Measurements from ENCODE around the gene BAG3.
"Not testable (repeated sequence)": the region's sequence is repeated elsewhere in the genome, so short reads cannot be mapped to it uniquely, and the experiment has no call there.

The BAG3 gene

GRCh38 chr10:119693262-119693957 is 42.2 kb downstream of the BAG3 start:
- DNase-seq (ENCODE audit: low spot score): no peak

GRCh38 chr10:119694608-119695007 is 43.4 kb downstream of the BAG3 start:
- DNase-seq (ENCODE audit: low spot score): no peak

- no peak for DNase-seq (ENCODE audit: low spot score)
These were observed 49.3 kb downstream of the BAG3 start for GRCh38 chr10:119700321-119700954.

DNA sequence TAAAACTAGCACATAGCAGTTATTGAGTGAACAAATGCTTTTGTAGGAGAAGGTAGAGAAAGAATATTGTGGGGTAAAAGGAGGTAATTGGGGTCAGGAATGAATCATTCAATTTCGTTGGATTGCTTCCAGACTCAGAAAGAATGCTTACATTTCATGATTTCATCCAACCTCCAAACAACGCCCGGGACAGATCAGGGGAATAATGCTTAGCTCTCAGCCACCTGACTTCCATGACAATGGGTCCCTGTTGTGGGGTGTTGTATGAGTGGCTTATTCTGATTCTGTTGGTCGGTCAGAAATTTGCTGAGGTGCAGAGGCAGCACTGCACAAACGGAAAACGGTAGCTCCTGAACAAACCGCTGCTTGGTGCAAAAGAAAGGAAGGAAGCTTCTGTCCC is 50.7 kb downstream of the BAG3 start:
- no peak for DNase-seq (ENCODE audit: low spot score)

DNA sequence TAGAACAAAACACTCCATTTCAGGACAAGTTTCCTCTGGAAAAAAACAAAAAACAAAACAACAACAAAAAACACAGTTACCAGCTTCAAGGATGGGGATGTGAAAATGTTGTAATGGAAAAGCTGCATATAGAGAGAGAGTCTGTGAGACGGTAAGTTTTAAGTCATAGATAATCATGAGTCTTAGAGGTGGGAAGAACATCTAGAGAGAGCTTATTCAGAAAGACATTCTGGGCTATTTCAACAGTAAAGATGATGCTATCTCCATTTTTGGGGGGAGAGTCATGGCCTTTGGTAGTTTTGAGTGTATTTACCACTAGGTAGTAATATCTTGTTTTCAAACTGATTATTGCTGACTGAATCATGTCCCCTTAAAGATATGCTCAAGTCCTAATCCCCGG is 51.4 kb downstream of the BAG3 start:
- DNase-seq (ENCODE audit: low spot score): no peak

- DNase-seq (ENCODE audit: low spot score): no peak
These were observed 52.8 kb downstream of the BAG3 start for GRCh38 chr10:119703903-119704508.

DNA sequence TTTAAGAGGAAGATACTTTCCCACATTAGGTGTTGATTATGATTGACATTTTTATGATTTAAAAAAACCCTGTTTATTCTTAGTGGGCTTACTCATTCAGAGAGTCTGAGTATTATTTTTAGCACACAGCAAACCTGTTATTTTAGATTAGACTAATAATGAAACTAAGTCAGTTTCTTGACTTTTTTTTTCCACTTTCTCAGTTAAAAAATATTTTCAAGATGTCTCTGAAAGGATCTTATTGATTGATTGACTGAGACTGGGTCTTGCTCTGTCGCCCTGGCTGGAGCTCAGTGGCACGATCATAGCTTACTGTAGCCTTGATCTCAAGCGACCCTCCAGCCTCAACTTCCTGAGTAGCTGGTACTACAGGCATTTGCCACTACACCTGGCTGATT is 54.3 kb downstream of the BAG3 start:
- no peak for DNase-seq (ENCODE audit: low spot score)

- DNase-seq (ENCODE audit: low spot score): no peak
These were observed 55.5 kb downstream of the BAG3 start for GRCh38 chr10:119706521-119707278.

DNA sequence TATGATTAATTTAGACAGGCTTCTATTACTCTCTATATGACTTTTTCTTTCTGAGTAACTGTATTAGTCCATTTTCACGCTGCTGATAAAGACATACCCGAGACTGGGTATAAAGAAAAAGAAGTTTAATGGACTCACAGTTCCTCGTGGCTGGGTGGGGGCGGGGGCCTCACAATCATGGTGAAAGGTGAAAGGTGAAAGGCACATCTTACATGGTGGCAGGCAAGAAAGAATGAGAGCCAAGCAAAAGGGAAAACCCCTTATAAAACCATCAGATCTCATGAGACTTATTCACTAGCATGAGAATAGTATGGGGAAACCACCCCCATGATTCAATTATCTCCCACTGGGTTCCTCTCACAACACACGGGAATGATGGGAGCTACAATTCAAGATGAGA is 56.2 kb downstream of the BAG3 start:
- DNase-seq (ENCODE audit: low spot score): not testable (repeated sequence)

GRCh38 chr10:119710935-119711334 is 59.8 kb downstream of the BAG3 start:
- not testable (repeated sequence) for DNase-seq (ENCODE audit: low spot score)

GRCh38 chr10:119713744-119714483 is 62.7 kb downstream of the BAG3 start:
- no peak for DNase-seq (ENCODE audit: low spot score)

- no peak for DNase-seq (ENCODE audit: low spot score)
These were observed 63.3 kb downstream of the BAG3 start for GRCh38 chr10:119714484-119714816.

GRCh38 chr10:119715628-119716505 is 64.7 kb downstream of the BAG3 start:
- no peak for DNase-seq (ENCODE audit: low spot score)

DNA sequence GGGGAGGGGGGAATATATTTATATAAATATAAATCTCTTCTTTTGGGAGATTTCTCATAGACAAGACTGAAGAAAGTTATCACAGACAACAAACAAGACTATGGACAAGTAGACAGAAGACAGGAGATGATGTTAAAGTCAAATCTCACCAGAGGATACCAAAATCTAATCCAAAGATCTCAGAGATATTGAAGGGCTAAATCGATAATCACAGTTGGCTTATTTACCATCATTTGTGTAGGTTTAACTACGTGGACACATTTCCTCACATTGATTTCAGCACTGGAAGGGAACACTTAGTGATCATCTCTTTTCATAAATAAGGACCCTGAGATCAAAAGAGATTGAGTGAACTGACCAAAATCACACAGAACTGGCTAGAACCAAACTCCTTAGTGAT is 72.0 kb downstream of the BAG3 start:
- DNase-seq (ENCODE audit: low spot score): no peak

DNA sequence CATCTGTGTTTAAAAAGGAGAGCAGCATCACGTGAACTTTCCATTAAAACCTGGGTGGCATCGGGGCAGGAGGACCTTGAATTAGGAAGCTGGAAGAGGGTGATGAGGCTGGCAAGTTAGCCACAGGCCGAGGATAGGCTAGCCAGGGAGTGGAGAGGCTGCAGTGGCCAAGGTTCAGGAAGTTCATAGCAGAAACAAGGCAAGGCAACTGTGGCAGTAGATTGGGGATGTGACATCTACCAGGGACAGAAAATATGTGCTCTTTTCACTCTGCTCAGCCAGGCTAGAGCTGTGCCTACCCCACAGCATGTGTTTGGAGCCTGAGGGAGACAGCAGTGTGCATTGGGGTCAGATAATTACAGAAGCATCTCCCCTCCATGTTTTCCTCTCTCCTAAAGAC is 72.4 kb downstream of the BAG3 start:
- no peak for DNase-seq (ENCODE audit: low spot score)

DNA sequence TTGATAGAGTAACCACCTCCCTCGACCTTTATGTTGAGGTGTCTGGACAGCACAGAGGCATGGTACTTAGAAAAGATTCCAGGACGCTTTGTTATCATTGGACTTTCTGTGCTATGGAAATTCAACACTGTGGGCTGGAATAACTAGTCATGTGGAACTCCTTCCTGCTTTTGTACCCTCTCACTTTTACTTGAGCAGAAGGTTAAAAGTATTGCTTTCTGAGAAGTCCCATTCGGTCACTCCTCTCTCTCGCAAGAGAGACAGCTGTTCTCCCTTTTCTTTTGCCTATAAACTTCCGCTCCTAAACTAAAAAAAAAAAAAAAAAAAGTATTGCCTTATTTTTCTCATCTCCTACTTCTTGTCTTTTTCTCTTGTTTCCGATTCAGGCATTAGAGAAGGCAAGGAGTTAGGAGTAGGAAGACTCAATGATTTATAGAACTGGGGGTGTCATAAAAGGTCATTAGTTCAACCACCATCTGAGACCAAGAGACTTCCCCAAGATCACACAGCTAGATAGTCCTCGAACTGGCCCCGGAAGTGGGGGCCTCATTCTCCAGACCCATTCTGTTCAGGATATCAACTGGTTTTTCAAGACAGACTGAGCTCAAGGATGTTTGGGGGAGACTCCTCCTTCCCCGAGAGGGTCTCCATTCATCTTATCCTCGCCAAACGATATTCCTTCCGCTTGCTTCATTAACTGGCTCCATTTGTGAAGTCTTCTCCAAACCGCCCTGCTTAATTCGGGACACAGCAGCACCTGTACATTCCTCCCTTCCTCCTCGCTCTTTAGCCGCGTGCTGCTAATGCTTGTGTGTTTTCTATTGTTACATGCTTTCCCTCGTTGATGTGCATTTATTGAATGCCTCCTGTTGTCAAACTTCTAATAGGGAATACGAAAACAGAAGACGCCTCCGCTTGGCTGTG is 73.7 kb downstream of the BAG3 start:
- DNase-seq (ENCODE audit: low spot score): peak; percentile 49

DNA sequence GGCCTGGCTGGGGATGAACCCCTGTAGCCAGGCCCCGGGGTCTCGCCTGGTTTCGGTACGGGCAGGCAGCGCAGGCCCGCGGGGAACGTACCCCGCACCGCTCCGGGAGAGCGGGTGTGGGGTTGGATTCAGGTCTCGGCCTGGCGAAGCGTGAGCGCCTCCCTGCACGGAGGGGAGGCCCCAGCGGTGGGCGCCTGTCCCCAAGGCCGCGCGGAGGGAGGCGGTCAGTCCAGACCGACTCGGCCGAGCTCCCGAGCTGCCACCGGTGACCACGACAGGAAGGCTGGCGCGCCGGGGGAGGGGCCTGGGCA is 74.3 kb downstream of the BAG3 start:
- DNase-seq (ENCODE audit: low spot score): no peak

GRCh38 chr10:119725828-119726675 is 74.9 kb downstream of the BAG3 start, which contains the start of gene INPP5F:
TSS of gene INPP5F (plus strand) at chr10:119726050. CDS start at chr10:119726263, 213 bp downstream.
- peak; percentile 98 for DNase-seq (ENCODE audit: low spot score)

DNA sequence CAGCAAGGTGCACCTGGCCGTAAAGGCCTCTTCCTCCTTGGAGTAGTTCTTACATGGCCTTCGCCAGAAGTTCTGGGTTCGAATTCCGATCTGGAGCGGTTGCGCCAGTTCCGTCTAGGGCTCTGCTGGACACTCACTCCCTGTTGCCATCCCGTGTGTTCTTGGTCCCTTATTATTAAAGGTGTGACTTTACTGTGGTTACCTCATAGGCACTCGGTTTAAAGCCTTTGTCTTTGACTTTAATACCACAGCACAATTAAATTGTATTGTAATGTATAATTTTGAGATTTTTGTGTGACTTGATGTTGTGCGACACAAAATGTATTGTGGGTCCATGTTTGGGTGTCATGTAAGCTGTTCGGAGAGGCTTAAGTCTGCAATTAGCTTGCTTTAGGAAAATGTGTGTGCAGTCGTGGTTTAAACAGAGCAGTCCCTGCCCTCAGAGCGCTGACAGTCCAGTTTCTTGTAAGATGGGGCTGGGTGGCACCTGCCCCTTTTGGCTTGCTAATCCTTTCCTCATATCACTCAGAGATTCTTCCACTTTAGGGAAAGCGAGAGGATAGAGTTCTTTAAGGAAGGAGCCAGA is 75.6 kb downstream of the BAG3 start:
- DNase-seq (ENCODE audit: low spot score): no peak

All from HuH-7 (cell line).